Thyroid gland (tissue), 4 donors: ENCODE results near the gene SEC11A.

Experiments used
- POLR2A ChIP-seq, 2 donors: fragments of 450-650 bp; IDR thresholded peaks; one replicate each; pipeline ENCODE4 v1.6.1; 2017; ENCODE audit warnings: antibody characterized with exemption in 2 of 2, mild to moderate bottlenecking in 2 of 2, moderate library complexity in 1 of 2
- TF ChIP-seq, protein P1 (sequence below), 6 experiments: fragments of 200-600 bp in 3 of 6; fragments of 450-650 bp in 3 of 6; sonication (generic) in 3 of 6; IDR thresholded peaks; one replicate each; pipeline ENCODE4 v1.5.1; 2016 to 2019; ENCODE audit warnings: antibody characterized with exemption in 6 of 6, mild to moderate bottlenecking in 2 of 6, inconsistent platforms in 1 of 6, moderate library complexity in 1 of 6

DNA sequence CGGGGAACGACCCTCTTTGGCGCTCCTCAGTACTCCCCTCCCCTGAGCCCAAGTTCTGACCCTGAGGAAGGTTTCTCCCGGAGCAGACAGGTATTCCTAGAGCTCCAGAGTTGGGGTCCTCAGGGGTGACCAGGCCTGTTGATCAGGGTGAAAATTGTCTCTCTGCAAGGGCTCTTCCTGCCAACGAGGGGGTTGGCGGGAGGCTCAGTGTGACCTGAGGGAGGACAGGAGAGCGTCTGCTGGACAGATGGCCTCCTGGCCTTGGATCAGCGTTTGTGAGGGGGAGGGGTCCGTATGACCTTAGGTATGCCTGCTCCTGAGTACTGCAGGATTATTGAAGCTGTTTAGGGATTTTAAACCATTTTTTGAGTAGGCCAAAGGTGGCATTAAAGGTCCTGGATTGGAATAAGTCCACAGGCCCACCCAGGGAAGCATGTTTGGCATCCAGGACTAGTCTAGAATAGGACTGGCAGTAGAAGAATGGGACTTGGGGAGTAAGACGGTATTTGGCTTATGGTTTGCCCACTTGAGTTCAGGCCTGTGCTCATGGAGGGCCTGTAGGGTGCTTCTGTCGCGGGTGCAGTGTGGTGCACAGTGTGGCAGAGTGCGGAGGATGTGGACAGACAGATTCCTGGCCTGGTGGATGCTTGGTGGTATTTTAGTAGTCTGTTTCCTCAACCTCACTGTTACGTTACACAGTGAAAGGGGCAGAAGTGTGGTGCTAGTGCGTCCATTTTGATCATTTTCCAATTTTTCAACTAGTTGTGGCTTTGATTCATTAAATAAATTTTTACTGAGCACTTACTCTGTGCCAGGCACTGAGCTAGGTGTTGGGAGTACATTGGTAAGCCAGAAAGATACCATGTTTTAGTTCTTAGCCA lies 33.4 kb upstream of the SEC11A start:
- TF ChIP-seq POLR2A (IDR thresholded peaks at IDR 0.05) = no peak
- TF ChIP-seq, protein P1, sequence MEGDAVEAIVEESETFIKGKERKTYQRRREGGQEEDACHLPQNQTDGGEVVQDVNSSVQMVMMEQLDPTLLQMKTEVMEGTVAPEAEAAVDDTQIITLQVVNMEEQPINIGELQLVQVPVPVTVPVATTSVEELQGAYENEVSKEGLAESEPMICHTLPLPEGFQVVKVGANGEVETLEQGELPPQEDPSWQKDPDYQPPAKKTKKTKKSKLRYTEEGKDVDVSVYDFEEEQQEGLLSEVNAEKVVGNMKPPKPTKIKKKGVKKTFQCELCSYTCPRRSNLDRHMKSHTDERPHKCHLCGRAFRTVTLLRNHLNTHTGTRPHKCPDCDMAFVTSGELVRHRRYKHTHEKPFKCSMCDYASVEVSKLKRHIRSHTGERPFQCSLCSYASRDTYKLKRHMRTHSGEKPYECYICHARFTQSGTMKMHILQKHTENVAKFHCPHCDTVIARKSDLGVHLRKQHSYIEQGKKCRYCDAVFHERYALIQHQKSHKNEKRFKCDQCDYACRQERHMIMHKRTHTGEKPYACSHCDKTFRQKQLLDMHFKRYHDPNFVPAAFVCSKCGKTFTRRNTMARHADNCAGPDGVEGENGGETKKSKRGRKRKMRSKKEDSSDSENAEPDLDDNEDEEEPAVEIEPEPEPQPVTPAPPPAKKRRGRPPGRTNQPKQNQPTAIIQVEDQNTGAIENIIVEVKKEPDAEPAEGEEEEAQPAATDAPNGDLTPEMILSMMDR (IDR thresholded peaks at IDR 0.05) = no peak
